Muscle of leg (tissue), 9 donors: ENCODE results near the gene ADNP. TPM values are rescaled to one million over a fixed set of nuclear protein-coding genes. Genes with fewer than 3 reads are reported as not detected.

Source experiments
- polyA plus RNA-seq, 8 donors: library from polyadenylated mRNA; unstranded; fragments of 120-200 nt; gene quantifications; one replicate each; pipeline versions ENCODE4 v1.2.1 to v1.2.3, GENCODE V29; 2013; ENCODE audit warnings: inconsistent platforms in 1 of 8, low replicate concordance in 1 of 8; ENCODE audit not compliant: insufficient read length in 8 of 8, insufficient read depth in 1 of 8
- total RNA-seq: library from RNA; stranded (reverse); fragments of 120-200 nt; gene quantifications from one replicate; pipeline ENCODE4 v1.2.4, GENCODE V29; 2013

Gene ADNP
- total and polyA plus RNA-seq, 9 donors: 37.9 to 68.5 (median 54.6) TPM

Other genes starting within 250 kb of the ADNP start
- gene RIPOR3, start 239.9 kb downstream of the ADNP start, total RNA-seq: 5.0 TPM
- 1 to 10 TPM; 3.8 to 9.7 (median 6.5) TPM for gene RIPOR3, start 239.9 kb downstream of the ADNP start, polyA plus RNA-seq
- 0.93 TPM for gene PARD6B, start 199.9 kb downstream of the ADNP start, total RNA-seq
- under 1 TPM; 0.22 to 0.97 (median 0.54) TPM for gene PARD6B, start 199.9 kb downstream of the ADNP start, polyA plus RNA-seq
- 4.0 TPM for gene BCAS4, start 136.4 kb downstream of the ADNP start, total RNA-seq
- 1 to 10 TPM; 3.4 to 5.8 (median 3.8) TPM for gene BCAS4, start 136.4 kb downstream of the ADNP start, polyA plus RNA-seq
- gene DPM1, start 27.1 kb upstream of the ADNP start, total RNA-seq: 52.3 TPM
- 10 to 100 TPM; 41.1 to 49.7 (median 45.5) TPM for gene DPM1, start 27.1 kb upstream of the ADNP start, polyA plus RNA-seq
- 3.8 TPM for gene MOCS3, start 27.4 kb upstream of the ADNP start, total RNA-seq
- 1 to 10 TPM; 2.9 to 4.0 (median 3.4) TPM for gene MOCS3, start 27.4 kb upstream of the ADNP start, polyA plus RNA-seq
- gene KCNG1, start 91.7 kb upstream of the ADNP start, total RNA-seq: 0.44 TPM
- 1 to 10 TPM in 3 of 8 donors, under 1 TPM in 5; 0.27 to 2.2 (median 0.58) TPM for gene KCNG1, start 91.7 kb upstream of the ADNP start, polyA plus RNA-seq